Inferior parietal cortex (tissue), 1 donor: ENCODE data around the gene C11orf65.

Experiments used
- DNase-seq: peaks from one replicate; pipeline ENCODE4 v3.0.0-alpha.2; 2016; ENCODE audit errors: extremely low spot score

Gene C11orf65

DNA sequence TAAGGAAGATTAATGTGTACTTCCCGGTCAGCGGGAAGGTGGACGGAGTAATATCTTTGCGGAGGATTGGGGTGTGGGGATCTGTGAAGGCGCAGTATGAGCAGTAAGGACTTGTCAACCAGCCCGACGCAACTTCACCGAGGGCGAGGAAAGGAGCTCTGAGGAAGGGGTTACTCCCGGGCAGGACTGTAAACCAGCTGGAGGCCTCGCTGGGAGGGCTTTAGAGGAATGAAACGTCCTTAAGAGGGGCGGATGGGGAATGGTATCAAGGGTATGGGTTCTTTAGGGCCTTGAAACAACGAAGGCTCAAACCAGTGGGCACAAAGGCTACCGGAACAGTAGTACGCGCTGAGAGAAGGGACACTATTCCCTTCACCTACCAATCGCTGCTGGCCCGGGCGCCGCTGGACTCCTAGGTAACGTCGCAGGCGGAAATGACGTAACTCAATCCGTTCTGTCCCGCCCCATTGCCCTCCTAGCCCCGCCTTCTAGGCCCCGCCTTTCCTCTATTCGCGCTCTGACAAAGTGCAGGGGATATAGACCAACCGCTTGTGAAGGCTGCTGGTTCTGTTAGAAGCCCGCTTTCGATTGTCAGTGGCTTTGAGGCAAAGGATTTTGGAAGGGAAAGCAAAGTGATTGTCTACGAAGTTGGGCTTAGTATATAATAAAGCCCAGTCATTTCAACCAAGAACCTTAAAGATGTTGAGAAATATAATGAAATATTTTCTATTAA is at the start of gene C11orf65:
Gene C11orf65 (minus strand): TSS at position 439 of the 733 bp plus-strand sequence. CDS start 5,970 bp downstream, outside the sequence.
- peak; percentile 98 for DNase-seq

DNA sequence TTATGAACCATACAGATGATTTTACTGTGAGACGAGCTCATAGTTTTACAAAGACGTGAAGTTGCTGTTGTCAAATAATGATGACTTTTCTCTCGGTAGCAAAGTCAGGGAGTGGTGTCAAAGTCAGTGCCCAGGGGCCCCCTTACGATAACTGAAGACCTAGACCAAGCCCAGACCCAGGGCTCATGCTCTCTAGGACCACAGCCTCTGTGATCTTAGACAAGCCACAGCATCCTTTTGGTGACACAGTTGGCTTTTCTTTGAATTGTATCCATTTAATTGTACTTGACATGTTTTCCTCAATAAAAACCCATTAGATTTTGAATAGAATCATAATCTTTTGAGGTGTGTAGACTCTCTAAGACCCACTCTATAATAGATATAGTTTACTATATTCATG is 48.8 kb upstream of the C11orf65 start:
- DNase-seq, result no peak

DNA sequence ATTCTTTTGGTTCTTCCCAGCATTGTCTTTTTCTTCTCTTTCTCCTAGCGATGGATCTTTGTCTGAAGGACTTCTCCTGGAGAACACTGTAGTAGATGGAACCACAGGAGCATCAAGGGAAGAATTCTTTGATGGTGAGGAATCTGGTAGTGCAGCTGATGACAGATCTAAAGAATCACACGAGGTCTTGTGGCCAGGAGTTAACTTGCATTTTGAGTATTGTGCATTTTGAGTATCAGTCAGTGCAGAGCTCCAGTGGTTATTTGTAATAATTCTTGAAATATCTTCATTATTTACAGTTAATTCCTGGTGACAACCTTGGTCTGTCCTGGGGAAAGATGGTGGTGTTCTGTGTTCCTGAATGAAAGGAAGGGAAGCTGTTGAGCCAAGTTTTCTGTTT is 45.4 kb upstream of the C11orf65 start:
- DNase-seq, result no peak

- no peak for DNase-seq
These were observed 44.6 kb upstream of the C11orf65 start for GRCh38 chr11:108511851-108512474.

GRCh38 chr11:108508653-108509593 is 41.6 kb upstream of the C11orf65 start:
- DNase-seq, result no peak

GRCh38 chr11:108501396-108501795 is 34.1 kb upstream of the C11orf65 start:
- no peak for DNase-seq

DNA sequence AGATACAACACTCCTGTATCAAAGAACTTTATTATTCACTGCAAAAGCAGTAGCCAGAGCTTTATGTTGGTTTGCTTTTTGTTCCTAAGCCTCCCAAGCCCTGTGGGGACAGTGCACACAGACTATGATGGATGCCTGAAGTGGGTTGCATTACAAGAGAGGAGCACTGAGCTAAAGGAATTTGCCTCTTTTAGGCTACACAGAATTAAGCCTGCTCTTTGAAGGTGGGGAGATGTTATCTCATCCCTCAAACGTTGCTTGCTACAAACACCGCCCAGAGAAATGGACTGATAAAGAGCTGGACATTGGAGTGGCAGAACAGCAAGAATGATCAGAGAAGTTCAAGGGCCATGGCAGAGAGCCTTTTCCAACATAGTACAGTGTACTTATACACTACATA is 33.4 kb upstream of the C11orf65 start:
- DNase-seq, result no peak

DNA sequence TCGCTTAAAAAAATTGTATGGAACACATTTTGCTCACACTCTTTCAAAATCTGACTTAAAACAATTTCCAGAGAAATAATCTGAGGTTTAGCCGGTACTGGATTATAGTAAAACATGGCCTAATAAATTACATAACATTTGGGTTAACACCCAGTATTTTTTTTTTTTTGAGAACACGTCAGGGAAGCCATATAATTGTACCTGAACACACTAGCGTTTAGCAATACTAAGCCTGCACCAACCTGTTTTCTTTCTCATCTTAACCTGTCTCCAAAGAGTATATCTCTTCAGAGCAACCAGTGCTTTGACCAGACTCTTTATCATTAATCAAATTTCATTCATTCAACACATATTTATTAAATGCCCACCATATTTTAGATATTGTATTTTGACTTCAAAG is 32.8 kb upstream of the C11orf65 start:
- DNase-seq, result no peak

GRCh38 chr11:108498816-108499408 is 31.6 kb upstream of the C11orf65 start:
- no peak for DNase-seq

- DNase-seq, result peak; percentile 8
These were observed 30.9 kb upstream of the C11orf65 start, which contains the start of gene POGLUT3 for GRCh38 chr11:108498046-108498815. POGLUT3 (minus strand) TSS chr11:108498384; CDS start chr11:108498366, 18 bp downstream.

DNA sequence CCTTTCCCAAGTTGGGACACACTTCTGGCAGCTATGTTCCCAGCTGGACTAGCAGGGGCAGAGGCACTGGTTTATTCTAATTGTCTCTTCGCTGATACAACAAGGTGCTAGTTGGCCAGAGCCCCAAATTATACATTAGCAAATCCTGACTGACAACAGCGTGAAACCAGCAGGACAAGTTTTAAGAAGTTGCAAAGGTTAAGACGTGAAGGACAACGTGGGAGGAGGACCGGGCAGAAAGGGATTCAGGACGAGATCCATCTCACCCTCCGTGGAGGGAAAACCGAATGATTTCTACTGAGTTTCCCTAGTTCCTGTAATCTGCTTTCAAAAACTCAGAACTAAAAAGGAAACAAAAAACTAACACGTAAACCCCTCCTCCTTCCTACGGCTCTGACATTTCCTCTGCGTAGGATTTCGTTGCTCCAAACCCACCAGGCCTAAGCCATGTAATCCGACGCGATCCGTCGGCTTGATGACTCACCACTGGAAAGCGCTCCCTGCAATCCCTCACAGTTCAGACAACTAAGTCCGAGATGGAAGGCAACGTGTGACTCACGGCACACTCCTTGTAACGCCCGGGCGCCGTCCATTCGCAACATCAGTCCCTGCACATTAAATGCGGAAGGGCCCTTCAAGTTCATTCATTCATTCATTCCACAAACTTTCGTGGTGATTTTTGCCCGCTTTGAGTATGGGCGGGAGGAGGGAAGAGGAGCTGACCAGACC is 30.2 kb upstream of the C11orf65 start:
- peak; percentile 77 for DNase-seq

DNA sequence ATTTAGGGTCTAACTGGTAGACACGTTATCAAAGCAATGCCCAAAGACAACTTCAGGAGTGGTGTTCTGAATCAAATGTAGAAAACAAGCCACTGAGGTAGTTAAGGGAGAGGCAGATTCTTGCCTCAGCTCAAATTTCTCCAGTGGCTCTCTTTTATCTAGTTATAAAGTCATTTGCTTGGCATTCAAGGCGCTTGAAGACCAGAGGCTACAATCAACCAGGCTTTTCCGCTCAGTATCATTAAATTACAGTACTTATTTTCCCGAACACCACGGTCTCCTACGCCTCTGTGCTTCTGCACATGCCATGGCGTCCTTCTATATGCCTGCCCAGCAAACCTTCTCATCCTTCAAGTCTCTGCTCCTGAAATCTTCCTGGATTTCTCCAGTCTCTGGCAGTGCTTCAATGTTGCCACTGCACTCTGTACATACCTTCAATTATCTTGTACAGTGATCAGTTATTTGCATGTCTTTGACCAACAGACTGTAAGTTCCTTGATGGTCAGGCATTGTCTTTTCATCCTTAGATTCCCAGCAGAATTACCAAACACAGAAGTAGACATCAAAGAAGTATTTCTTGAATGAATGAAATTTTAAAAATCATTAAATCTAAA is 29.4 kb upstream of the C11orf65 start:
- DNase-seq, result peak; percentile 13

DNA sequence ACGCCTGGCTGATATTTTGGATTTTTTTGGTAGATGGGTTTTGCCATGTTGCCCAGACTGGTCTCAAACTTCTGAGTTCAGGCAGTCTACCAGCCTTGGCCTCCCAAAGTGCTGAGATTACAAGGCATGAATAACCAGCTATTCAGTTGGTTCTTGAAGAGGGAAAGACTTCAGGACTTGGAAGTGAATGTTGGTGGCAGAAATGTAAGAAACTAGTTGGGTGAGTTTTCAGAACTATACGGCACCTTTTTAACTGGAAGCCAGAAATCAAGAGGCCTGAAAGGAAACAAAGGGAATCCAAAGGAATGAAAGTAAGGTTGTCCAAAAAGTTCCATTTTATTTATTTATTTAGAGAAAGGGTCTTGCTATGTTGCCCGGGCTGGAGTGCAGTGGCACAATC is 28.0 kb upstream of the C11orf65 start:
- no peak for DNase-seq

GRCh38 chr11:108494182-108494581 is 26.9 kb upstream of the C11orf65 start:
- no peak for DNase-seq

DNA sequence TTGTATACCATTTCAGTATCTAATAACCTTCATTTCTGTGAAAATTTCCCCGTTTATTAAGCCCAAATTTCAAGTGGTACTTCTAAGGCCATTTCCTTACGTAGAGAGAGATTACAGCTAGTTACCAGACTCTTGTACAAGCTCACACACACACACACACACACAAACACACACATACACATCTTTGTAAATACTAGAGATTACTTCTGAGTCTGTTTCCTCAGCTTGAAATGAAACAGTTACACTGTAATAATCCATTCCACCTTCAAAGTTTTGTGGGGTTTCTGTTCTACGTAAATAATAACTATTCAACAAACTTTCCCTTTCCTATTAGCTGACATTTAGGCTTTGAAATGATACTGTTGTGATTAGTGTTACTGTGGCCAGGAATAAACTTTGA is 24.6 kb upstream of the C11orf65 start:
- no peak for DNase-seq

- DNase-seq, result no peak
These were observed 19.5 kb upstream of the C11orf65 start for GRCh38 chr11:108486828-108487227.

DNA sequence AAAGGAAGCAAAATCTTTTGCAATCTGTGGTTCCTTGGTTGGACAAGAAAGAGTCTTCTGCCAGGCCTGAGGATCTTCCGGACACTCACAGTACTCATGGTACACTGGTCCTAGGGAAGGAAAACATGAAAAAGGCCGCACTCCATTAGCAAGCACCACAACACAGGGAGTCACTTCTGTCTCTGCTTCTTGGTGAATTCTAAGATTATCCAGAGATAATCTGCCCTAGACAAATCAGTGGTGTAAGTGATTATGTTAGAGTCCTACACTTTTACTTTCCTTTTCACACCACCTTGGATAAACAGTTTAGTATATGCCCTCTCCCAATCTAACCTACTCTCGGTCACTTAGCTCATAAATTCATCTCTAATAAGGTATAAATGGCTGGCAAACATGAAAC is 19.0 kb upstream of the C11orf65 start:
- DNase-seq, result no peak

DNA sequence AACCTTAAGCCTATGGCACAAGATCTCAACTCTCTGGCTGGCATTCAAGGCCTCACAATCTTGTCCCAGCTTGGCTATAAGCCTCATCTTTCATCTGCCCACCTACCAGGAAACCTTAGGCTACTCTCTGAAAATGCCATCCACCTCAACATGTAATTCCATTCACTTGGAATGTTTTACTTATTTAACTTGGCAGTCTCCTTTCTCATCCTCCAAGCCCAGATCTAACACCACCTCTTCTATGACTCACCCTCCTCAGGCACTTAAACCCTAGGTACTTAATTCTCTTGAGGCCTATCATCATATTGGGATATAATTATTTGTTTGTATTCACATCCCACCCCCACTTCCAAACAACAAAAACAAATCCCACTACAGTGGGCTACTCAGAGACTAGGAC is 15.8 kb upstream of the C11orf65 start:
- no peak for DNase-seq

DNA sequence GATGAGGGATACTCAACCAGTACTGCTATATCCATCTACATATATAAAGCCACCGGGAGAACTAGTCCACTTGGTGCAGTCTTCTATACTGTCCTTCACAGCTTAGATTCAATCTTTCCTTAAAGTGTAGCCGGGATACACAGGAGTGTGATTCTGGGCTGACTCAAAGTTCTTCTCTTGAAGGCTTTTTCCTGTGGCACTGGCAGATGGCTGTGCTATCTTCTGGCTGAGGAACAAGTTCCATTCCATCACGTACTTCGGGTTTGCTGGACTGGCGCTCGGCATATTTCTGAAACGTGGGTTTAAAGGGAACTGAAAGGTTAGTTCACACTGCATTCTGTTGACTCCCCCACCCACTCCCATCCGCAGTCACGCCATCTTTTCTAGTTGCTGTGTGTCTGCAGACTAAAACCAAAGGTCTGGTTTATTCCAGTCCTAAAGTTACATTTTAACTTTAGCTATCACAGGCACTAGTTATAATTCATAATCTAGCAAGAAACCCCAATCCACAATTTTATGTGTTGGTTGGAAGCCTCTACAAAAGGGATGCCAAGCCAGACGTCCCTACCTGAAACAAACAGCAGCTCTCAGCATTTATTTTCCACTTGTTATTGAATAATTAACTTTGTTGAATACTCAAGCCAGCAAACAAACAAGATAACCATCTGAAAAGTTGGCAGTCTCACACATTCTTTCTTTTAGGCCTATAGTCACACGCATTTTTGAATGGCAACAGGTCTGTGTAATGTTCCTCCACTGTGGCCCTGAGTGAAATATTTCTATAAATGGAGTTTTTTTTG is 7.5 kb upstream of the C11orf65 start:
- no peak for DNase-seq
